Stimulated activated CD8-positive, alpha-beta memory T cell treated with anti-CD3 and anti-CD28 coated beads, Interleukin-4, amount 100 ng/mL, for 1 hour (primary cell): ENCODE results near the gene SDSL.

Source experiments
- DNase-seq, 2 donors: peaks; one replicate each; pipeline ENCODE4 v3.0.0-alpha.2; 2020; ENCODE audit warnings: low read depth in 2 of 2, low spot score in 1 of 2

SDSL gene

DNA sequence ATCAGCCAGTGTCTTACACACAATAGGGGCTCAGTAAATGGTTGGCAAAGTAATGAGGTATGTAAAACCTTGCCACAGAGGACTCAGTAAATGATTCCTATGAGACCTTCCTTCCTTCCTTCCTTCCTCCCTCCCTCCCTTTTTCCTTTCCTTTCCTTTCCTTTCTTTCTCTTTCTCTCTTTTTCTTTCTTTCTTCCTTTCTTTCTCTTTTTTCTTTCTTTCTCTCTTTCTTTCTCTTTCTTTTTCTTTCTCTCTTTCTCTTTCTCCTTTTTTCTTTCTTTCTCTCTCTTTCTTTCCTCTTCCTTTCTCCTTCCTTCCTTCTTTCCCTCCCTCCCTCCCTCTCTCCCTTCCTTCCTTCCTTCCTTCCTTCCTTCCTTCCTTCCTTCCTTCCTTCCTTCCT lies 26.0 kb upstream of the SDSL start:
- no peak for DNase-seq

DNA sequence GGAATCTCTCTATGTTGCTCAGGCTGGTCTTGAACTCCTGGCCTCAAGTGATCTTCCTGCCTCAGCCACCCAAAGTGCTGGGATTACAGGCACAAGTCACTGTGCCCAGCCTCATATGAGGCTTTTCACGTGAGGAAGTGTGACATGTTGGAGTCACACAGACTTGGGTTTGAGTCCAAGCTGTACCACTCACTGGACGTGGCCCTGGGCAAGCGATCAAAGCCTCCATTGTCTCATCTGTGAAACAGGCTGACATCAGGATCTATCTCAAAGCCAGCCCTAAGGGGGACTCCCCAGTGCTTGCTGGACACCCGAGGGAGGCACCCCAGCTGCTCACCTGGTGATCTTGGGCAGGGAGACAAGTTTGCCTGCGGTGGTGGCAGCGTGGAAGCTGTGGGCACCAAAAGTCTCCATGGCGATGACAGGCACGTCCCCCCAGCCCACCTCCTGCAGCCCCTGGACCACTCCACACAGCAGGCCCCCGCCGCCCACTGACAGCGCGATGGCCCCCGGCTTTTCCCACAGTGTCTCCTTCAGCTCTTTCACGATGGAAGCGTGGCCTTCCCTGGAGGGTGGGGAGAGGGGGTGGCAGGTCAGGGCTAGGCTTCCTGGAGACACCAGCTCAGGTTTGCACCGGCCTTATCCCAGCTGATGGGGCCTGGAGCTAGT lies 25.2 kb upstream of the SDSL start:
- DNase-seq: no peak

DNA sequence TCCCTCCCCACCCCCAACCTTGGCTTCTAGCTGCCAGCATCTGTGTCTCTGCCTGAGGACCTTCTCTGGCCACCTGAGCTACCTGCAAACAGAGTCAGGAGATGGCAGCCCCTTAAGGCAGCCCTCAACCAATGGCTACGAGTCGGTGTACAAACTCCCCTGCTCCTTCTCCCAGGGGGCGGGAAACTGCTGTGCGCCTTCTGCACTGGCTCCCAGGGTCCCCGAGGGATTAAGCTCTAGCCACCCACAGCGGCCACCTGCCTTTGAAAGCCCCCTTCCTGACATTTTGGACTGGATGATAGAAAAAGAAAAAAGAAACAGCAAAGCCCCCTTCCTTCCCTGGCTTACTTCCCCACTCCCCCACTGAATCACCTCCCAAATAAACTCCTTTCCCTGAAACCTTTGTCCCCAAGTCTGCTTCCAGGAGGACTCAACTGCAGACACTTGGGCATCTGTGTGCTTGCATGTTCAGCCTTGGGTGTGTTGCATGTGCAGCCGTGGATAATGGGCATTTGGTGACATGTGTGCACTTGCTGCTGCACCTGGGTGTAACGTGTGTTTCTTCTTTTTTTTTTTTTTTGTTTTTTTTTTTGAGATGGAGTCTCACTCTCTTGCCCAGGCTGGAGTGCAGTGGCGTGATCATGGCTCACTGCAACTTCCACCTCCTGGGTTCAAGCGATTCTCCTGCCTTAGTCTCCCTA lies 24.5 kb upstream of the SDSL start:
- no peak for DNase-seq

DNA sequence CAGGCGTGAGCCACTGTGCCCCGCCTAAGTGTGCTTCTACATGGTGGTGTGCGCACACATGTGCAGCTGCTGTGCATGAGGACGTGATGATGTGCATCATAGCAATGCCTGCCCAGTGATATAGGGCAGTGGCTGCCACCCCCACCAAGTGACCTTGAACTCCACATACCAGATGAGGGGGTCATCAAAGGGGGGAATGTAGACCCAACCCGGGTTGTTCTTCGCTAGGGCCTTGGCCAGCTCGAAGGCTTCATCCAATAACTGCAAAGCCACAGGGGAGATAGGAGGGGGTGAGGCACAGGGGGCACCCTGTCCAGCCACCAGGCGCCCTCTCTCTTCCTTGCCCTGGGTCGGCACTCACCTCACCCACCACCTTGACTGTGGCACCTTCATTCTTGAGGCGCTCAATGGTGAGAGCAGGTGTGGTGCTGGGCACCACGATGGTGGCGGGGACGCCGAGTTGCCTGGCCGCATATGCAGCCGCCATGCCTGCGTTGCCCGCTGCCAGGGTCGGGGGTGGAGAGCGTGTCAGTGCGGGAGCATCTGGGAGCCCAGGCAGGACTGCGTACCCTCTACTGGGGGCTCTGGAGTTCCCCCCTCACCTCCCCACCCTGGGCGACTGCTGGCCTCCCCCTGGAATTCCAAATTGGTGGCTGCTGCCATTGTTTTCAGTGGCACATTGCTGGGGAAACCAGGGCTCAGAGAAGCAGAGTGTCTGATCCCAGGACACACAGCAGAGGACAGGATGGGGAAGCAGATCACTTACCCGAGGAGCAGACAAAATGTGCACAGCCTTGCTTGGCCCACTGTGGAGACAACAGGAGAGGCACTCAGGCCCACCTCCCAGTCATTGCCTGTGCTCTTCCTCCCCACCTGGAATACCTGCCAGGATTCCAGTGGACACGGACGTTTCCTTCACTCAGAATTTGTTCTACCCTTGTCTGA lies 23.6 kb upstream of the SDSL start:
- DNase-seq: no peak

DNA sequence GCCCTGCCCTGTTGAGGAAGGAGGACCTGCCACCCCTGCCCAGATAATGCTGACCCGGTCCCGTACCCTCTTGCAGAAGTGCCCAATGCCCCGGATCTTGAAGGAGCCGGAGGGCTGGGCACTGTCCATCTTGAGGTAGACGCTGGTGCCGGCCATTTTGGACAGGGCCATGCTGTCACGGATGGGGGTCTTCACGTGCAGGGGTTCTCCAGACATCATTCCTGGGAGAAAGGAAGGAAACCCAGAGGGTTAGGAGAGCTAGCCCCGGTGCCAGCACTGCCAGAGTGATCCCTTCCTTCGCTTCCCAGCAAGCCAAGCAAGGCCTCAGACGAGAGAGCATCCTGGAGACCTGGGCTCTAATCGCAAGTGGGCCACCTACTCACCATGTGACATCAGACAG lies 22.7 kb upstream of the SDSL start:
- DNase-seq: no peak

DNA sequence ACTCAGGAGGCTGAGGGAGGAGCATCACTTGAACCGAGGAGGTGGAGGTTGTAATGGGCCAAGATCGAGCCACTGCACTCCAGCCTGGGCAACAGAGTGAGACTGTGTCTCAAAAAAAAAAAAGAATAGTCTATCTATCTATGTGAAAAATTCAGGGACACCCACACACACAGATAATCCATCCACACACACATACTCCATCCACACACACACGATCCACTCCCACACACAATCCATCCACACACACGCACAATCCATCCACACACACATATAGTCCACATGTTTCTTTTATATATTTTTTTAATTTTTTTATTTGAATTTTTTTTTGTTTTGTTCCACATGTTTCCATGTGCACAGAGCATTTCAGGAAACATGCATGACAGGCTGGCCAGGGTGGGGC lies 21.8 kb upstream of the SDSL start:
- no peak for DNase-seq

DNA sequence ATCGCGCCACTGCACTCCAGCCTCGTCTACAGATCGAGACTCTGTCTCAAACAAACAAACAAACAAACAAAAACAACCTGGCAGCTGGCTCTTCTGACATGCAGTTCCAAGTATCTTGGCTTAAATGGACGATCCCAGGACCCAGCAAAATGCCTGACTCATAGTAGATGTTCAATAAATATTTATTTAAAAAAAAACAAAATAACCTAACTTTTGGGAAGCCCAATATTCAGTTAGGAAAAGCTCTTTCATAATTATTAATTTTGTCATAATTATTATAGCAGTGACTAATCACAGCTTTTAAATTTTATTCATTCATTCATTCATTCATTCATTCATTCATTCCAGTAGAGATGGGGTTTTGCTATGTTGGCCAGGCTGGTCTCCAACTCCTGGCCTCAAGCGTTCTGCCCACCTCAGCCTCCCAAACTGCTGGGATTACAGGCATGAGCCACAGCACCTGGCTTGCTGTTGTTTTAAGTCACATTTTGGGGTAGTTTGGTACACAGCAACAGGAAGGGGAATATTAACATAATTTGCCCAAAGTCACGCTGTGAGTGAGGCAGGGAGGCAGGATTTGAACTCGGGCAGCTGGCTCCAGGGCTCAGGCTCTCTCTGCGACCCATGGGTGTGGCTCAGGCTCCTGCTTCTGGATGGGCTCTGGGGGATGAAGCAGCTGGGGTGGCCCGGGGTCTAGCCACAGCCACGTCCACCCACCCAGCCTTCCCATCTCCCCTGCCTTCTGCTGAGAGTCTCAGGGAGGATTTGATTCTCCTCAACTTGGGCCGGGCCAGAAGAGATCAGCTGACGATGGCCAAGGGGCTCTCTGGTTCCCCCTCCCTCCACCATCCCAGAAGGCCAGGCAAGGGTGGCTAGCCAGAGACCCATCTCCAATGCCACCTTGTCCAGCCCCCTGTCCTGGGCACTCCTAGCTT lies 20.8 kb upstream of the SDSL start:
- DNase-seq: no peak

DNA sequence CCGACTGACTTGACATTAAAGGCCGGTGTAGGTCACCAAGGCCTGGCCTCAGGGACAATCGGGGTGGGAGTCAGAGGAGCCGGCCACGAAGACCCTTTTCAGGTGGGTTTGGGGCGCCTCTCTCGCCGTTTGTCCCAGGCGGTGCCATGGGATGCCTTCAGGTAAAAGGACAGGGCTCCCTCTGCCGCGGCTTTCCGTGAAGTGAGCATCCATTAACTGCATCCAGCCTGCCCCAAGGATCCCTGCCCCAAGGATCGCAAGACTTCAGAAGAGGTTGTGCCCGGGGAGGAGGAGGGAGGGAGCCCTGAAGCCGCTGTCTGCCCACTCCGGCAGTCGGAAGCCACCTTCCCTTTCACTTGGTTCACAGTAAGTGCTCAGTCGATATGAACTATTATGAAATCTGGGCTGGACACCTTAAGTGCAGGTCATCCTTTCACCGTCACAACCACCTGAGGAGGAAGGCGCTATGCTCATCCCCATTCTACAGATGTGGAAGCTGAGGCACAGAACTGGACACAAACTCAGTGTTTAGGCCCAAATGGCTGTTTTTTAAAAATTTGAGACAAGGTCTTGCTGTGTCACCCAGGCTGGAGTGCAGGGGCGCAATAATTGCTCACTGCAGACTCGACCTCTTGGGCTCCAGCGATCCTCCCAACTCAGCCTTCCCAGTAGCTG lies 19.5 kb upstream of the SDSL start:
- no peak for DNase-seq

DNA sequence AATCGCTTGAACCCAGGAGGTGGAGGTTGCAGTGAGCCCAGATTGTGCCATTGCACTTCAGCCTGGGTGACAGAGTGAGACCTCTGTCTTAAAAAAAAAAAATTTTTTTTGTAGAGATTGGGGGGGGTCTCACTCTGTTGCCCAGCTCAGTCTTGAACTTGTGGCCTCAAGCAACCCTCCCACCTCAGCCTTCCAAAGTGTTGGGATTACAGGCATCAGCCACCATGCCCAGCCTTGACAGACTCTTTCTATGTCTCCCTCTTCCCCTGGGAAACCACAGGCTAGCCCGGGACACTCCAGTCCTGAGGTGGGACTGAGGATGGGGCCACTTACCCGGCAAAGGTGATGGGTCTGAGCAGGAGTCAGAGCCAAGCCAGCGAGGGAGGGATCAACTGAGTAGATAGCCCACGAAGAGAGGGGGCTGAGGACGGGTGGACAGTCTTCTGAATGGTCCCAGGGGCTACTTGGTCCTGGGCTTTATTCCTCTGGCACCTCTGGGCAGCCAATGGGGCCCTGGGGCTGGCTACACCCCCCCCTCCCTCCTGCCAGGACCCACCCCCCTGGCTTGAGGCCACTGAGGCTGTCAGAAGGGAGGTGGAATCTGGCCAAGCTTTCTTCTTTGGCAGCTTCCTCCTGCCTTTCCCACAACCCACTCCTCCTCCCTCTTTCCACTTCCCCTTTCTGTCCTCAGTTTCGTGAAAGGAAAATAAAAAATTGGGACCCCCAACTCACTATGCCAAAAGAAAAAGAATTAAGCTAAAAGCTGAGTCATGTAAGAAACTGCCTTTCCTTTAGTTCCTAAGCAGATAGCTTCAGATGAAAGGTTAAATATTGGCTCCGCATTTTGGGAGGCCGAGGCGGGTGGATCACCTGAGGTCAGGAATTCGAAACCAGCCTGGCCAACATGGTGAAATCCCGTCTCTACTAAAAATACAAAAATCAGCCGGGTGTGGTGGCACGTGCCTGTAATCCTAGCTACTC lies 18.5 kb upstream of the SDSL start, which contains the start of gene SDS:
Gene SDS (minus strand): TSS at position 453 of the 981 bp plus-strand sequence. CDS start 4,179 bp downstream, outside the sequence.
- DNase-seq: no peak

DNA sequence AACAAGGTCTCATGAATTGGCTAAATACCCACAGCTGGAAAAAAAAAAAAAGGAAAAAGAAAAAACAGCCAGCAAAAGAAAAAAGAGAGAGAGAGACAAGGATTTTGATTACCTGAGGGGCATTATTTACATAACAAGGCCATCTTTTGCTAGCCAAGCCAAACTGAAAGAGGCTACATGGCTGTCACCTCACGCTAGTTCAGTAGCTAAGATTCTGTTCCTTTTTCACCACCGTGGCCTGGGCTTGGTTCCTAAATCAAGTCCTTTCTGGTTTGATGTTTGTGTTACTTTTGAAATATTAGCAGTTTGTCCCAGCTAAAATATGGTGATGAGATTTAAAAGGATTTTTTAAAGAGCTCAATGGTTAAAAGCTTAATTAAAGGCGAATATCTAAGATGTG lies 16.5 kb upstream of the SDSL start:
- DNase-seq: no peak

DNA sequence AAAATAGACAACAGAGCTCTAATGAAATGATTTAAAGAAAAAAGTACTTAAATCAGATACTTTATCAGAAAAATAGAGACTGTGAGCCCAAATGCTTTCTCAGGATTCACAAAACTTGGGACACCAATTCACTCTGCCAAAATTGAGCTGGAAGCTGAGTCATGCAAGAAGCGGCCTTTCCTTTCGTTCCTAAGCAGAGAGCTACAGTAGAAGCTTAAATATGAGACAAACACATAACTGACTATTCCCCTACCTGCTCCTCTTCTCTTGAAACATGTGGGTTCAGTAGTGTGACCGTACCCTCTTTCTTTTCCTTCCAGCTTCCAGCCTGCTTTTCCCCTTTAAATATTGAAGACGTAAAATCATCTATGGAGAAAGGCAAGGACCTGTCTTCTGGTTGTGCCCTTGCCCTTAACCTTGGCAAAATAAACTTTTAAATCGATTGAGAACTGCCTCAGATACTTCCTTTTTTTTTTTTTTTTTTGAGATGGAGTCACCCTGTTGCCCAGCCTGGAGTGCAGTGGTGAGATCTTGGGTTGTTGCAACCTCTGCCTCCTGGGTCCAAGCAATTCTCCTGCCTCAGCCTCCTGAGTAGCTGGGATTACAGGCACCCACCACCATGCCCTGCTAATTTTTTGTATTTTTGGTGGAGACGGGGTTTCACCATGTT lies 14.1 kb upstream of the SDSL start:
- DNase-seq: no peak

DNA sequence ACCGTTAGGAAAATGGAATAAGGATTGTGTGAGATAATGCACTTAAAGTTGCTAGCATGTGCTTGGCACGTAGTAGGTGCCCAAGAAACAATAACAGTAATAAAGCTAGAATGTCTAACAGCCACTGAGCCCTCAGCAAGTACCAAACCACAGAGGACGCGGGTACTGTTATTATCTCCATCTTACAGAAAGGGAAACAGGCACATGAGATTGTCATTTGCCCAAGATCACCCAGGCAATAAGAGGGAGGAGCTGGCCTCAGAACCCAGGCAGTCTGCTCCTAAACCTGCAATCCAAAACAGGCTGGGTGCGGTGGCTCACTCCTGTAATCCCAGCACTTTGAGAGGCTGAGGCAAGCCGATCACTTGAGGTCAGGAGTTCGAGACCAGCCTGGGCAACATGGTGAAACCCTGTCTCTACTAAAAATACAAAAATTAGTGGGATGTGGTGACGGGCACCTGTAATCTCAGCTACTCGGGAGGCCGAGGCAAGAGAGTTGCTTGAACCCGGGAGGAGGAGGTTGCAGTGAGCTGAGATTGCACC lies 13.4 kb upstream of the SDSL start:
- DNase-seq: no peak

DNA sequence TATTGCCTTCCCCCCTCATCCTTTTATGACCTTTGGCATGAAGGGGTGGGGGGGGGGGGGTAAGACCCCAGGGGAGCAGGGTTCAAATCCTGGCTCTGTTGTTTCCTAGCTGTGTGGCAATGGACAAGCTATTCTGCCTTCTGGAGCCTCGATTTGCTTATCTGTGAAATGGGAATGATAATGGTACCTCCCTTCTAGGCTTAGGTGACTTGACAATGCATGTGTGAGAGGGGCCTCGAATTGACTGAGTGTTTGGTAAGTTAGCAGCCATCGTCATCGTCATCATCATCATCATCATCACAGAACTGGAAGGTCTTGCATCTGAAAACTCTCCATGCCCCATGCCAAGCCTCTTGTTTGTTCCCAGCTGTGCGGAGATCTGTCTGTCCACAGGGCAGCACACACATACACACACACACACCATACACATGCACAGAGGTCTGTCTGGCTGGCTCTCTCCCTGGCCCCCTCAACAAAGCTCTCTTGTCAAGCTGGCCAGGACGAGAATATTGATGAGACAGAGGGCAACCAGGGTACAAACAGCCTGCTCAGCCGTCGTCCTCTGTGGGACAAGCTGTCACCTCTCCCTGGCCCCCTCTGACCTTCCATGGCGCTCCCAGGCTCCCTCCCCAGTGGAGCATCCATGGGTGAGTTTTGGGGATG lies 12.6 kb upstream of the SDSL start:
- no peak for DNase-seq

DNA sequence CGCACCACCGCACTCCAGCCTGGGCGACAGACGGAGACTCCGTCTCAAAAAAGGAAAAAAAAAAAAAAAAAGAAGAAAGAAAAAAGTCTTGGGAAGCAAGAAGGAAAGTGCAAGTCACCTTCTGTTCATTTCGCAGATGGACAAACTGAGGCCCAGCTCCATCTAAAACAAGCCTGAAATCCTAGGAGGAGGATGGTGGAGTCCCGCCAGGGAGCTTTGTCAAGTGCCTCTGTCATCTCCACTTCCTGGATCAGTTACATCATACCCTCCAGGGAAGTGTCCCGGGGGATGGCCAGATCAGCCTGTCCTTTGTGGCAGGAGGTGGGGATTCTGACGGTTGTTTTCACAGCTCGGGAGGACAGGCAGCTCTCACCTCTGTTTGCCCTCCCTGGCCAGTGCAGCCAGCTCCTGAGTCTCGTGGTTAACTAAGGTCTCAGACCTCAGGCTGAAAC lies 8.7 kb upstream of the SDSL start:
- no peak for DNase-seq

DNA sequence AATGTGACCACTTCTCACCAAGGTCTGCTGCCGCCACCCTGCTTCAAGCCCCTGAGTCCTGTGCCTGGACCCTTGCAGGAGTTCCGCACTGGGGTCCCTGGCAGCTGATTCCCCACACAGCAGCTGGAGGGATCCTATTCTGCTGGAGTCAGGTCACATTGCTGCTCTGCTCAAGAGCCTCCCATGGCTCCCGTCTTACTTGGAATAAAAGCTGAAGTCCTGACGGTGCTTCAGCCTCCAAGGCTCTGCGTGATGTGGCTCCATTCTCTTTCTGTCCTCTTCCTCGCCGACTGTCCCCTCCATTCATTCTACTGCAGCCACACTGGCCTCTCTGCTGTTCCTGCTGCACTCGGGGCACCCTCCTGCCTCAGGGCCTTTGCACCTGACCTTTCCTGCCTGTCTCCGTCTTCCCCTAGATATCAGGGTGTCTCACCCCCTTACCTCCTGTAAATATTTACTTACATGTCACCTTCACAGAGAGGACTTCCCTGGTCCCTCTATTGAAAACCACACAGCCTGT lies 7.6 kb upstream of the SDSL start:
- no peak for DNase-seq

DNA sequence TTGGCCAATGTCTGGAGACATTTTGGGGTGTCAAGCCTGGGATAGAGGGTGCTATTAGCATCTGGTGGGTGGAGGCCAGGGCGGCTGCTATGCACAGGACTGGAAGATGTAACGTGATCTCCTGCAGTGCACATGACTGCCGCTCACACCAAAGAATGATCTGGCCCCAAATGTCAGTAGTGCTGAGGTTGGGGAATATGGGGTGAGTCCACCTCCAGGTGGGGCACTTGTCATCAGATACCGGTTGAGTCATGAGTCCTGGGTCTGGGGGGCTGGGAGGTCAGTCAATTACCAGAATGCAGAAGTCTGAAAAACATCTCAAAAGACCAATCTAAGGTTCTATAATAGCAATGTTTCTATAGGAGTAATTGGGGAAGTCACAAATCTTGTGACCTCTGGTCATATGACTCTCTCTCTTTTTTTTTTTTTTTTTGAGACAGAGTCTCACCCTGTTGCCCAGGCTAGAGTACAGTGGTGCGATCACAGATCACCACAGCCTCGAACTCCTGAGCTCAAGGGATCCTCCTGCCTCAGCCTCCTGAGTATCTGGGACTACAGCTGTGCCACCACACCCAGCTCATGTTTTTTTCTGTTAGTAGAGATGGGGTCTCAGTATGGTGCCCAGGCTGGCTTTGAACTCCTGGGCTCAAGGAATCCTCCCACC lies 6.0 kb upstream of the SDSL start:
- no peak for DNase-seq
